ENCODE data around the gene HIGD1A. TPM values are rescaled to one million over a fixed set of nuclear protein-coding genes. Genes with fewer than 3 reads are reported as not detected.

HIGD1A gene
- total and polyA plus RNA-seq, 8 donors: 62.0 to 413 (median 189) TPM

GRCh38 chr3:42826141-42826540, 21.9 kb upstream of the HIGD1A start:
- no peak overlapping the region for H3K27ac ChIP-seq
- H3K36me3 ChIP-seq: no peaks in the 10 kb centered on the region
- H3K4me1 ChIP-seq: peaks cover 0 to 18% (median 8%) of the 10 kb centered on the region in 4 donors
- intact Hi-C loops (cut with DNase I; ENCODE audit: low total_unique reads): no loop called here
- no peak overlapping the region for H3K4me3 ChIP-seq
- DNase-seq: no peak
- TF ChIP-seq POLR2AphosphoS5 (IDR thresholded peaks at IDR 0.05) (no peak), POLR2A (IDR thresholded peaks at IDR 0.05) (no peak), CTCF (IDR thresholded peaks at IDR 0.05) (no peak), EP300 (IDR thresholded peaks at IDR 0.05) (no peak)
- no peaks in the 10 kb centered on the region for H3K9me3 ChIP-seq
- H3K27me3 ChIP-seq: no peaks in the 10 kb centered on the region

GRCh38 chr3:42823351-42823750, 19.1 kb upstream of the HIGD1A start:
- intact Hi-C loops (cut with DNase I; ENCODE audit: low total_unique reads): no loop called here
- 62 to 82% (median 73%) methylated on average over 2 of the region's 2 CpGs for WGBS, 5 donors
- H3K4me1 ChIP-seq: peaks cover 4 to 22% (median 12%) of the 10 kb centered on the region in 4 donors

GRCh38 chr3:42822828-42823227, 18.5 kb upstream of the HIGD1A start:
- no peak overlapping the region for H3K4me3 ChIP-seq
- intact Hi-C loops (cut with DNase I; ENCODE audit: low total_unique reads): no loop called here
- no peak overlapping the region for H3K27ac ChIP-seq
- WGBS, 5 donors: 85 to 91% (median 88%) methylated on average over 3 of the region's 3 CpGs
- peaks cover 4 to 21% (median 12%) of the 10 kb centered on the region in 4 donors for H3K4me1 ChIP-seq
- H3K27me3 ChIP-seq: no peaks in the 10 kb centered on the region
- no peaks in the 10 kb centered on the region for H3K9me3 ChIP-seq
- DNase-seq: no peak
- H3K36me3 ChIP-seq: no peaks in the 10 kb centered on the region
- TF ChIP-seq POLR2A (IDR thresholded peaks at IDR 0.05) (no peak), CTCF (IDR thresholded peaks at IDR 0.05) (no peak), EP300 (IDR thresholded peaks at IDR 0.05) (no peak), POLR2AphosphoS5 (IDR thresholded peaks at IDR 0.05) (no peak)

More at GRCh38 chr3:42823351-42823750, 19.1 kb upstream of the HIGD1A start:
- DNase-seq: no peak
- TF ChIP-seq EP300 (IDR thresholded peaks at IDR 0.05): no peak
- TF ChIP-seq CTCF (IDR thresholded peaks at IDR 0.05): no peak
- no peak for TF ChIP-seq POLR2A (IDR thresholded peaks at IDR 0.05)
- TF ChIP-seq POLR2AphosphoS5 (IDR thresholded peaks at IDR 0.05): no peak
- Histone ChIP-seq H3K9me3 (no peaks in the 10 kb centered on the region), H3K36me3 (no peaks in the 10 kb centered on the region), H3K27ac (no peak overlapping the region), H3K4me3 (no peak overlapping the region), H3K27me3 (no peaks in the 10 kb centered on the region)

GRCh38 chr3:42820746-42821051, 16.4 kb upstream of the HIGD1A start:
- no peaks in the 10 kb centered on the region for H3K9me3 ChIP-seq
- intact Hi-C loops (cut with DNase I; ENCODE audit: low total_unique reads): no loop called here
- peaks cover 3 to 19% (median 13%) of the 10 kb centered on the region in 4 donors for H3K4me1 ChIP-seq
- DNase-seq: no peak
- H3K27me3 ChIP-seq: no peaks in the 10 kb centered on the region
- TF ChIP-seq EP300 (IDR thresholded peaks at IDR 0.05) (no peak), POLR2AphosphoS5 (IDR thresholded peaks at IDR 0.05) (no peak), CTCF (IDR thresholded peaks at IDR 0.05) (no peak), POLR2A (IDR thresholded peaks at IDR 0.05) (no peak)
- H3K4me3 ChIP-seq: no peak overlapping the region
- no peak overlapping the region for H3K27ac ChIP-seq
- no peaks in the 10 kb centered on the region for H3K36me3 ChIP-seq
- 76 to 99% (median 79%) methylated on average over 6 of the region's 6 CpGs for WGBS, 5 donors
